CD1c-positive myeloid dendritic cell (primary cell): ENCODE results near the gene FLAD1.

ENCODE experiments used
- DNase-seq: peaks from one replicate; pipeline ENCODE4 v3.0.0-alpha.2; 2016; ENCODE audit errors: extremely low spot score

The FLAD1 gene

DNA sequence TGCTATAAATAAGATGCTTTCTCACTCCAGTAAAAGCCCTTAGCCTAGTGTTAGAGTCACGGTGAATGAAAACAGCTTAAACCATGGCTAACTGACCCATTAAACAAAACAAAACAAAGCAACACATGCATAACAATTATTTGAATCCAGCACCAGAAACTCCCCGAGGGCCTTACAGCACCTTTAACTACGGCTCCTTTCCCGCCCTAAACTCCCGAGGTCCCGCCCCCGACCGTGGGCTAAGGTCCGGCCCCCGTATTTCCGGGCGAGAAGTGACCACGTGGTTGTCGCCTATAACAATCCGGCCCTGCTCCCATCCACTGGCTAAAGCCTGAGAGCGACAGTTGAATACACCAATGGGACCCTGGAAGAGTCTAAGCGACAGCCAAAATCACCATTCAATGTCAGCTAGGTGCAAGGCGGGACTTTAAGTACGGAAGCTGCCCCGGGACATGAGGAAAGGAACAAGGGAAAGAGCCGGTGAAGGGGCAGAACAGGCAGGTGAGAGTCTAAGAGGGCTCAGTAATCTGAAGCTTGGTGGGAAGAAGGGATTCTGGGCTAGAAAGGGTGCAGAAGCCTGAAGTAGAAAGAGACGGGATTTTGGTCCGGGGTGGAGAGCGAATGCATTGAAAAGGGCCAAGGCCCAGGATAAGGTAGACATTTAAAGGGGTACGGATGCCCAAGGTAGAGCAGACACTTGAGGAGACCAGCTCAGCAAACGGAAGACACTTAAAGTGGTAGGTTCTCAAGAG lies at the start of gene FLAD1:
TSS of gene FLAD1 (plus strand) at position 448 of the 752 bp plus-strand sequence. CDS start 351 bp downstream, outside the sequence.
- peak; percentile 99 for DNase-seq

- no peak for DNase-seq
Observed at GRCh38 chr1:154934358-154934948, 48.7 kb upstream of the FLAD1 start.

DNA sequence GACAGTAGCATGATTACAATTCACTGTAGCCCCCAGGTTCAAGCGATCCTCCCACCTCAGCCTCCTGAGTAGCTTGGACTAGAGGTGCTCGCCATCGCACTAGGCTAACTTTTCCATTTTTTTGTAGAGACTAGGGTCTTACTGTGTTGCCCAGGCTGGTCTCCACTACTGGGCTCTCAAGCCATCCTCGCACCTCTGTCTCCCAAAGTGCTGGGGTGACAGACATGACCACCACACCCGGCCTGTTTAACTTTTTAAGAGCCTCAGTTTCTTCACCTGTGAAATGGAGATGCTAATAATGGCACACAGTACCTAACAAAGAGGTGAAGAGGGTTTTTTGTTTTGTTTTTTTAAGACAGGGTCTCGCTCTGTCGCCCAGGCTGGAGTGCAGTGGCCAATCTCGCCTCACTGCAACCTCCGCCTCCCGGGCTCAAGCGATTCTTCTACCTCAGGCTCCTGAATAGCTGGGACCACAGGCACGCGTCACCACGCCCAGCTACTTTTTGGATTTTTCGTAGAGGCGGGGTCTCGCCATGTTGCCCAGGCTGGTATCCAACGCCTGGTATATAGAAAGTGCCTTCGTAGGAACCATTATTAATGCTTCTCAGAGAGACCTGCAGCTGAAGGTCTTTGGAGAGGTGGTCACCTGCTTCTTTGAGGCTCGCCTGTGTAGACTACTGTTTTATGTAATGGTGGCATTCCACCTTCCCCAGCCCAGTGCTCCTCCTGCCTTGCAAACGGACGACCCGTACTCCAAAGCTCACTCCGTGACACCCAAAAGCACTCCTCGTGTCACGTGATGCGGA lies 47.2 kb upstream of the FLAD1 start:
- no peak for DNase-seq

GRCh38 chr1:154936555-154937084 lies 46.5 kb upstream of the FLAD1 start, which contains the start of gene PMVK:
PMVK (minus strand) TSS chr1:154936719; CDS start chr1:154936685, 34 bp downstream.
- DNase-seq, result peak; percentile 96

DNA sequence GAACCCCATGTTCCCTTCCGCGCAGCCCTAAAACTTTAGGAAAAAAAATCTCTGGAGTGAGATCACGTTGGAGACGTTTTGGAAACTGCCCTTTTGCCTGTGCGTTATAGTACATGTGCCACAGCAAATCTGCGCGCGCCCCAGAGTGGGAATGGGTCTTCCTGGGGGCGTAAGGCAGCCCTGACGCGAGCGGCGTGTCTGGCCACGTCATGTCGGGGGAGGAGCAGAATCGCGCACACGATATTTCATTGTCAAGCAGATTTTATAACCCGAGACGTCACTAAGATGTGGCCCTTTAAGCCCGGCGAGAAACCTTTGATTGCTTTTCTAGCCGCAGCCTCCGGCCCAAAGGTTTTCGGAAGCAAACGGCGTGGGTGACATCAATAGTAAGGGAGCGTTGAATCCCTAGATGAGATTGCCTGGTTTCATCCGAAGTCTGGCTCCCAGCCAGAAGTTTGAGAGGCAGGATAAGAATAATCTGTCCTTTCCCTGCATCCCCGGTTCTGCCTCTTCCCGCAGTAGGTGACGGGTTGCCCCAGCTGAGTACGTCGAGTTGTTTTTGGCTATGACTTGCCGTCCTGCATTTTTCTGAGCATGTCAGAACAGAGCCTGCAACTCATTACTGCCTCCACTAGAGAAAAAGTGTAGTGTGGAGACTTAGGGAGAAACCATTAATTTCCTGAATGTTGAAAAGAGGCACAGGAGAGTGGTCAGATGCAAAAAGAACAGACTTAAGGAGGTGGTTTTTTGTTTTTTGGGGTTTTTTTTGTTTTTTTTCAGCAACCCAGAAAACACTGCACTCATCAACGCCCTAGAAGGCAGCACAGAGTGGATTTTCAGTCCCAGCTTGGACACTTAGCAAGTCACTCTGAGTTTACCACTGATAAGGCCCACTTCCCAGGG lies 45.8 kb upstream of the FLAD1 start:
- DNase-seq, result peak; percentile 96

DNA sequence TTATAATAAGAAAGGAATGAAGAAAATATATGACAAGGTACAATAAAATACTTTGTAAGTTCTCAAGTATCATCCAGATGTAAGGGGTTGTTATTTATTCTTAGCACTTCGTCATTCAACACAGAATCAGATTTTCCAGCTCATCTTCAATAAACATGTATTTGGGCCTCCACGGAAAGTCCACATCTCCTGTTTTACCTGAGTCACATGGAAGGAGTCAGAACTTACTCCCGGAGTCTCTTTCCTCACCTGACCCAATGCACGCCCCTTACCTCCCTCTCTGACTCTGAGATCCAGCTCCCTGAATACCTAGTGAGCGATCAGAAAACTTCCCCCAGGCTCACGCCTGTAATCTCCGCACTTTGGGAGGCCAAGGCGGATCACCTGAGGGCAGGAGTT lies 45.2 kb upstream of the FLAD1 start:
- DNase-seq, result no peak

- no peak for DNase-seq
Observed at GRCh38 chr1:154938604-154939399, 44.3 kb upstream of the FLAD1 start.

DNA sequence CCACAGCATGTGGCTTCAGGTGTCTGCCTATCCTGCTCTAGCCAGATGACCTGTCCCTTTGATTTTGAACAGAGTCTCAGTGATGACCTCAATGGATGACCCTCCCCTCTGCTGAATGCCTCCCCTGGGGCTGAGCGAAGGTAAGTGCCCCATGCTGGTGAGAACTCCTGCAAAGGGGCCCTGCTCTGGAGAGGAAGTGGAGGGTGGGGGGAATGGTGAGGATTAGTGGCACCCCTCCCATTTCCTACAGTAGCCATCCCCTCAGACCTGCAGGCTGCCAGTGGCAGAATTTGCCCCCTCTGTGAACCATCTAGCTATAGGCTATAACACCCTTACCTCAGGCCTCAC lies 43.0 kb upstream of the FLAD1 start:
- DNase-seq, result no peak

GRCh38 chr1:154940651-154941194 lies 42.4 kb upstream of the FLAD1 start:
- DNase-seq, result no peak

DNA sequence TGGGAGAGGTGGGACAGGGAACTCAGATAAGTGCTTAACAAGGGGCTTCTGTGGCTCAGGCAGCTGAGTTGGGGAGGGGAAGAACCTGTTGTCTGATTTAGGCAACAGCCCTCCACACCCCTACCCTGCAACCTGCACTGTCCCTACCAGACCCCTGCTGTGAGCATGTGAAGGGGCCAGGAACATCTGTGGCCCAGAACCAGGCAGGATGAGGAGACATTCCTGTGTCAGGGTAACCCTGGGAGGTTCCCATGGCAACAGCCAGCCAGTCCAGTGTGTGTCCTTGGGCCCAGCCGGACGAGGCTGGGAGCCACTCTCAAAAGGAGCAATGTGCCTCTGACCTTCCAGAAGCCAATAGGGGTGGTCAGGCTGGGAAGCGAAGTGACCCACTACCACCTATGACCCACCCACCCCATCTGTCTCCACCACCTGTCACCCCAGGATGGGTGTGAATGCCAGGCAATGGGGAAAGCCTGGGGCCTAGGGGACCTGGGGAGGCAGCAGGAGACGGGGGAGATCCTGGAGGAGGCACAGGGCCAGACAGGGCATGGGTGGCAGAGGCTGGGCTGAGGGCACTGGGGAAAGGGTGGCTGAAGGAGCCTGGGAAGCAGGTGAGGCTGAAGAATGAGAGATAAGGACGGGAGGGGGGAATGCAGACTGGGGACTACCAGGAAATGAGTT lies 41.7 kb upstream of the FLAD1 start:
- DNase-seq, result no peak

DNA sequence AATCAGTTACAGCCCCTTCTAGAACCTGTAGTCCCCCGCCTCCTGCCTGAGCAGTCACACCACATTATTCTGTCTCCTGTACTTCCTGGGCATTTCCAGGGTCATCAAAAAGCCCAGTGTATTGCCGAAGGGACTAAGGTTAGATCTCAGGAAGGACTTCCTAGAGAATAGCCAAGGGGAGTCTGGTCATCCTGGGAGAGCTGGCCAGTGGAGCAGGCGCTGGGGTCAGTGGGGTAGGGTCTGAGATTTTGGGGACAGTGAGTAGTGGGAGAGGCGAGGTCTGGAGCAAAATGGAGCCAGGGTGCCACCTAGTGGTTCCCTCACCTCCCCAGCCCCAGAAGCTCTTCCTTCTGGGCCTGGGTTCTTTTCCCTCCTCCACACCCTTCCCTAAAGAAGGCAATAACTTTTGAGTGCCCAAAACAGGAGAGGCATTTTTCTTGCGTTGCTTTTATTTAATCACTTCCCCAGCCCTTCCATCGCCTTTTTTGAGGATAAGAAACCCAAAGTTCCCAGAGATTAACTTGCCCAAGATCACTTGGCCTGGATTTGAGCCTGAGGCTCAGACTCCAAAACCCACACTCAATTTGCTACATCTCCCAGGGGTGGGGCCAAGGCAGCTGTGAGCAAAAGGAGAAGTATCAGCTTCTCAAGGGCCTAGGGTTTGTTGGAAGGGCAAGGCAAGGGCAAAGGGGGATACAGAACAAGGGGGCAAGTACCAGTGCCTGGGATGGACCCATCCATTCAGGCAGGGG lies 39.3 kb upstream of the FLAD1 start:
- peak; percentile 51 for DNase-seq

GRCh38 chr1:154944401-154945159 lies 38.6 kb upstream of the FLAD1 start:
- no peak for DNase-seq

DNA sequence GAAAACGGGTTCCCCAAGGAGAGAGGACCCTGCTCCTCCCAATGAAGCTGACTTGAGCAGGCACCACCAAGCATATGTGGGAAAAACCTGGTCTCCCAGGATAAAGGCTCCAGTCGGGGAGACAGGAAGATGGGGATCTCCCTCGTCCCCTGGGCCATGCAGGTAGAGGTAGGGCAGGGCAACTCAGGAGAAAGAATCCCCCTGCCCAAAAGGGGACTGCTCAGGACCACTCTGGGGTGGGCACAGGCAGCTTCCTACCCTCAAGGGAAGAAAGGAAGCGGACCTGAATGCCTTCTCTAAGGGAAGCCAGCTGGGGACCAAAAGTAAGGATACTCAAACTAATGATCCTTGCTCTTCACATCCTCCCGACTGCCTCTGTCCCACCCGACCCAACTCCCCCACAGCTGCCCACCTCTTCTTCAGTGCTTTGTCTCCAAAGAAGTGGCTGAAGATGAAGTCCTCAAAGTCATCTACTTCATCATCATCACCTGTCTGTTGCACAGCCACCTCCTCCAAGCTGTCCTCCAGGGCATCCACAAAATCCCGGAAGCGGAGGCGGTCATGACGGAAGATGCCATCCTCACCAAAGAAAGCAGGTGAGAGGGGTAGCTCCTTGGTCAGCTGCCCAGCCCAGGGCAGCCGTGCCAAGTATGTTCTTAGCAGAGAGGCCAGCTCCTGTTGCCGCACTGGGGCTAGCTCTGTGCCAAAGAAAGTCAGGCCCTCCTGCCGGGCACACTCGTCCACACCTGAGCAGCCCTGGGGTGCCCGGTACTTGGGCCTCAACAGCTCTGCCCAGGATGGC lies 37.8 kb upstream of the FLAD1 start:
- no peak for DNase-seq

DNA sequence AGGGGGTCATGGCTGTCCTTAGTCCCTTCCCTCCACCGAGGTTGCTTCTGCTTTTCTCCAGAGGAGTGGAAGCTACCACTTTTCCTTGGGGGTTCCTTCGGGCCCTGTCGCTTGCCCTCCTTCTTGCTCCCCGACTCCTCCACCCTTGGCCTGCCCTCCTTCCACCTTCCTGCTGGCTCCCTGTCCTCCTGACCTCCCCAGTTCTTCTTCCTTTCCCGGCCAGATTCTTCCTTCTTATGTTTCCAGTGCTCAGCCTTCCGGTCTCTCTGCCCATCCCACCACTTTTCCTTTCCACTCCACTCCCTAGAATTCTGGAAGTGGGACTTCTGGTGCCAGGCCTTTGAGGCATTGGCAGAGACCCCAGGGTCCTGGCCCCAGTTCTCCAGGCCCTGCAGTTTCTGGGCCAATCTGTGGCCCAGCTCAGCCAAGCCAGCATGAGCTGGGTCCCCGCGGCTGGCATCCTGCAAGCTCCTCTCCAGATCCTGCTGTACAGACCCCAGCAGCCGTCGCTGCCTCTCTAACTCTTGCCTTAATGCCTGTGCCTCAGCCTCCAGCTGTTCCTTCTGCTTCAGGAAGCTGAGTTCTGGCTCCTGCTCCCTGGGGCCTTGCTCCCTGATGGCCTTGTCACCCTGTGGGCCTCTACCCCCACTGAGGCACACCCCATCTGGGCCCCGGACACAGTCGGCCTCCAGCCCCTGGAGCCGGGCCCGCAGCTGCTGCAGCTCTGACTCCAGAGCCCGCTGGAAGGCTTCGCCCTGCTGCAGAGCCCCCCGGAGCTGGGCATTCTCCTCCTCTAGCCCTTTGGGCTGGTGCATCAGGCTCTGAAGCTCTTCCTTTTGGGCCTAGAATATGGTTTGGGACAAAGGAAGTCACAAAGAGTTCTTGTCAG lies 36.9 kb upstream of the FLAD1 start:
- no peak for DNase-seq

DNA sequence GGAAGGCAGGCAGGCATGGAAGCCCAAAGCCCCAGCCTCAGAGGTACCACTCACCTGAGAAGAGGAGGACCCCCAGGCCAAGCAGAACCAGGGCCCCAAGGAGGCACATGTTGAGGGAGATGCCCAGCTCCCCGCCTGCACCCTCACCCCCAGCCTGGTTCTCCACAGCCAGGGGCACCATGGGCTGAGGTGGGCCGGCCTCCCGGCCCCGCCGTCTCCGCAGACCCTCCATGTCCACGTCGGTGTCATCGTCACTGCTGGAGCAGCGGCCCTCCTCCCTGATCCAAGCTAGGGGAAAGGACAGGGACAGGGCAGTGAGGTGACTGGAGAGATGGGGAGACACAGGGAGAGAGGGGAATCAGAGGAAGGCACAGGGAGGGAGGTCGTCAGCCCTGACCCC lies 35.1 kb upstream of the FLAD1 start:
- no peak for DNase-seq

GRCh38 chr1:154951901-154952657 lies 31.1 kb upstream of the FLAD1 start:
- DNase-seq, result no peak
